B cell (primary cell): ENCODE data around the gene MPZ. TPM values are rescaled to one million over a fixed set of nuclear protein-coding genes. Genes with fewer than 3 reads are reported as not detected.

Experiments
- ATAC-seq: fragments of 200-7000 bp; cut with Tn5 transposase; one replicate; pipeline ENCODE4 v1.10.0; 2021; ENCODE audit warnings: low read depth, mild to moderate bottlenecking, moderate number of reproducible peaks, moderate library complexity
- CTCF ChIA-PET: fragments of 350-600 bp; sonication (Branson Sonifier 250); formaldehyde crosslinking; loops from one replicate; lab custom pipeline; 2021; ENCODE audit warnings: antibody characterized with exemption, inconsistent platforms; lab: Charles Lee
- POLR2A ChIA-PET: fragments of 350-600 bp; sonication (Branson Sonifier 250); formaldehyde crosslinking; loops from one replicate; lab custom pipeline; 2021; ENCODE audit warnings: antibody characterized with exemption; lab: Charles Lee
- DNase-seq: peaks from one replicate; pipeline ENCODE4 v3.0.0; 2013
- H2AFZ ChIP-seq: 2 replicates; pipeline ENCODE4 v1.6.1; 2012; ENCODE audit warnings: mild to moderate bottlenecking, low read depth, low read length; ENCODE audit not compliant: insufficient read depth, poor library complexity, severe bottlenecking
- H3K27ac ChIP-seq, 2 donors: 1 replicate in 1 of 2; 2 replicates in 1 of 2; pipeline ENCODE4 v1.5.1; 2012 to 2013; ENCODE audit warnings: low read length in 2 of 2, mild to moderate bottlenecking in 2 of 2, moderate library complexity in 1 of 2
- H3K27me3 ChIP-seq, 4 experiments: fragments of 200-600 bp in 1 of 4; sonication (generic) in 1 of 4; replicated peaks in 1 of 4; 1 replicate in 2 of 4; 2 replicates in 2 of 4; pipeline versions ENCODE4 v1.6.1 to v1.7.0; 2013 to 2016; ENCODE audit warnings: low read length in 3 of 4, mild to moderate bottlenecking in 2 of 4, mixed read lengths in 1 of 4, moderate library complexity in 1 of 4; ENCODE audit not compliant: insufficient read depth in 4 of 4, control insufficient read depth in 3 of 4; ENCODE audit errors: control extremely low read depth in 1 of 4
- H3K36me3 ChIP-seq, 2 experiments: replicated peaks in 1 of 2; 1 replicate in 1 of 2; 2 replicates in 1 of 2; pipeline versions ENCODE4 v1.6.1 to v1.7.1; 2013; ENCODE audit warnings: low read length in 1 of 2; ENCODE audit not compliant: insufficient read depth in 2 of 2, control insufficient read depth in 1 of 2; ENCODE audit errors: control extremely low read depth in 1 of 2, extremely low read depth in 1 of 2
- H3K4me1 ChIP-seq, 2 donors: fragments of 200-600 bp in 1 of 2; sonication (generic) in 1 of 2; 1 replicate in 1 of 2; 2 replicates in 1 of 2; pipeline versions ENCODE4 v1.5.1 to v1.6.1; 2013 to 2017; ENCODE audit warnings: low read length in 2 of 2; ENCODE audit not compliant: control insufficient read depth in 2 of 2, insufficient read depth in 2 of 2
- H3K4me2 ChIP-seq: replicated peaks from 2 replicates; pipeline ENCODE3; 2012; ENCODE audit warnings: mild to moderate bottlenecking, low read depth, low read length; ENCODE audit not compliant: poor library complexity, severe bottlenecking
- H3K4me3 ChIP-seq, 5 experiments: fragments of 200-600 bp in 1 of 5; sonication (generic) in 1 of 5; 1 replicate in 3 of 5; 2 replicates in 2 of 5; pipeline versions ENCODE4 v1.5.1 to v1.7.0; 2011 to 2016; ENCODE audit warnings: low read length in 4 of 5, mild to moderate bottlenecking in 4 of 5, low read depth in 2 of 5, control low read depth in 1 of 5, moderate library complexity in 1 of 5; ENCODE audit not compliant: insufficient read depth in 1 of 5; ENCODE audit errors: control extremely low read depth in 1 of 5, extremely low read depth in 1 of 5
- H3K79me2 ChIP-seq: fragments of 200-600 bp; sonication (generic); one replicate; pipeline ENCODE4 v1.6.0; 2016; ENCODE audit warnings: low read length; ENCODE audit not compliant: control insufficient read depth, insufficient read depth
- H3K9ac ChIP-seq: fragments of 200-600 bp; sonication (generic); 2 replicates; pipeline ENCODE4 v1.6.1; 2017; ENCODE audit warnings: mild to moderate bottlenecking, low read length, moderate library complexity
- H3K9me3 ChIP-seq, 3 donors: one replicate each; pipeline versions ENCODE4 v1.6.1 to v1.7.1; 2013; ENCODE audit warnings: low read length in 2 of 3; ENCODE audit not compliant: control insufficient read depth in 2 of 3, insufficient read depth in 1 of 3; ENCODE audit errors: control extremely low read depth in 1 of 3
- H4K20me1 ChIP-seq: 2 replicates; pipeline ENCODE4 v1.6.0; 2012; ENCODE audit warnings: mild to moderate bottlenecking, low read length; ENCODE audit not compliant: insufficient read depth, control insufficient read depth, poor library complexity, severe bottlenecking
- H3K27ac Mint-ChIP-seq: one replicate; pipeline ENCODE4 v1.8.0; 2021; ENCODE audit warnings: mixed read lengths
- H3K27me3 Mint-ChIP-seq: one replicate; pipeline ENCODE4 v1.8.0; 2021; ENCODE audit warnings: mixed read lengths
- H3K4me1 Mint-ChIP-seq: one replicate; pipeline ENCODE4 v1.8.0; 2021; ENCODE audit warnings: mixed read lengths
- H3K4me3 Mint-ChIP-seq: one replicate; pipeline ENCODE4 v1.8.0; 2021; ENCODE audit warnings: mixed read lengths
- H3K9me3 Mint-ChIP-seq: one replicate; pipeline ENCODE4 v1.8.0; 2022; ENCODE audit warnings: mixed read lengths; ENCODE audit not compliant: insufficient read depth
- EZH2 ChIP-seq: IDR thresholded peaks from 2 replicates; pipeline ENCODE4 v1.6.1; 2012; ENCODE audit warnings: borderline replicate concordance, low read depth, mild to moderate bottlenecking, moderate library complexity, low read length; ENCODE audit not compliant: insufficient read depth, poor library complexity, severe bottlenecking
- WGBS: methylation state at CpG from one replicate; pipeline ENCODE4 v1.1.5; 2013; ENCODE audit warnings: missing lambda C conversion rate; ENCODE audit not compliant: insufficient coverage; 5-methylcytosine and 5-hydroxymethylcytosine counted together
- intact Hi-C: fragments of 100-400 bp; cut with micrococcal nuclease; formaldehyde crosslinking; loops from one replicate; pipeline ENCODE4 v1.10.0; 2022
- polyA plus RNA-seq: library from polyadenylated mRNA; depleted of rRNA; stranded (reverse); fragments of >200 nt; gene quantifications from 2 replicates; pipeline ENCODE4 v1.2.3, GENCODE V29; 2012
- total RNA-seq, 2 donors: library from RNA; stranded (reverse); fragments of 120-200 nt in 1 of 2; gene quantifications; 1 replicate in 1 of 2; 2 replicates in 1 of 2; pipeline versions ENCODE4 v1.2.3 to v1.2.4, GENCODE V29; 2013 to 2022
- TF ChIP-seq, protein P1 (sequence below): fragments of 200-600 bp; IDR thresholded peaks from one replicate; pipeline ENCODE4 v1.8.0; 2022; ENCODE audit warnings: antibody characterized with exemption, mild to moderate bottlenecking

Gene MPZ
- total and polyA plus RNA-seq, 2 donors (not counting 1 experiment from before 2014, with no cell fraction given): 4.3 to 12.9 TPM

DNA sequence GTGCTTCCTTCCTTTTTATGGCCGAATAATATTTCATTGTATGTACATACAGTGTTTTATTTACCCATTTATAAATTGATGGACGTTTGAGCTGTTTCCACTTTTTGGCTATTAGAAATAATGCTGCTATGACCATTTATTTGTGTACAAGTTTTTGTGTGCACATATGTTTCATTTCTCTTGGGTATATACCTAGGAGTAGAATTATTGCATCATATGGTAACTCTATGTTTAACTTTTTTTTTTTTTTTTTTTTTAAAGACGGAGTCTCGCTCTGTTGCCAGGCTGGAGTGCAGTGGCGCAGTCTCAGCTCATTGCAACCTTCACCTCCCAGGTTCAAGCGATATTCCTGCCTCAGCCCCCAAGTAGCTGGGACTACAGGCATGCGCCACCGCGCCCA is 23.4 kb upstream of the MPZ start:
- Histone ChIP-seq H3K9ac (no peak overlapping the region), H4K20me1 (no peaks in the 10 kb centered on the region), H3K79me2 (peaks cover 8% of the 10 kb centered on the region), H3K4me3 (no peak overlapping the region), H3K36me3 (peaks cover 0 to 76% of the 10 kb centered on the region in 2 experiments), H3K9me3 (no peaks in the 10 kb centered on the region), H3K4me1 (no peaks in the 10 kb centered on the region), H3K4me2 (no peak overlapping the region), H2AFZ (no peak overlapping the region), H3K27me3 (no peaks in the 10 kb centered on the region), H3K27ac (no peak overlapping the region)
- Mint-ChIP-seq H3K4me1 (no peaks in the 10 kb centered on the region), H3K9me3 (no peaks in the 10 kb centered on the region), H3K27me3 (no peaks in the 10 kb centered on the region), H3K4me3 (no peak overlapping the region), H3K27ac (no peak overlapping the region)
- POLR2A ChIA-PET: no interaction called here
- DNase-seq: no peak
- intact Hi-C loops: no loop called here
- ATAC-seq: no peak
- WGBS: 97% methylated on average over 7 of the region's 9 CpGs
- no peak for TF ChIP-seq EZH2
- TF ChIP-seq, protein P1, sequence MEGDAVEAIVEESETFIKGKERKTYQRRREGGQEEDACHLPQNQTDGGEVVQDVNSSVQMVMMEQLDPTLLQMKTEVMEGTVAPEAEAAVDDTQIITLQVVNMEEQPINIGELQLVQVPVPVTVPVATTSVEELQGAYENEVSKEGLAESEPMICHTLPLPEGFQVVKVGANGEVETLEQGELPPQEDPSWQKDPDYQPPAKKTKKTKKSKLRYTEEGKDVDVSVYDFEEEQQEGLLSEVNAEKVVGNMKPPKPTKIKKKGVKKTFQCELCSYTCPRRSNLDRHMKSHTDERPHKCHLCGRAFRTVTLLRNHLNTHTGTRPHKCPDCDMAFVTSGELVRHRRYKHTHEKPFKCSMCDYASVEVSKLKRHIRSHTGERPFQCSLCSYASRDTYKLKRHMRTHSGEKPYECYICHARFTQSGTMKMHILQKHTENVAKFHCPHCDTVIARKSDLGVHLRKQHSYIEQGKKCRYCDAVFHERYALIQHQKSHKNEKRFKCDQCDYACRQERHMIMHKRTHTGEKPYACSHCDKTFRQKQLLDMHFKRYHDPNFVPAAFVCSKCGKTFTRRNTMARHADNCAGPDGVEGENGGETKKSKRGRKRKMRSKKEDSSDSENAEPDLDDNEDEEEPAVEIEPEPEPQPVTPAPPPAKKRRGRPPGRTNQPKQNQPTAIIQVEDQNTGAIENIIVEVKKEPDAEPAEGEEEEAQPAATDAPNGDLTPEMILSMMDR: no peak
- CTCF ChIA-PET: interaction anchor here (1.5 kb wide), 1 partner anchor 107 kb away, joined by 4 read pairs; the partner anchor contains the start of gene TOMM40L

DNA sequence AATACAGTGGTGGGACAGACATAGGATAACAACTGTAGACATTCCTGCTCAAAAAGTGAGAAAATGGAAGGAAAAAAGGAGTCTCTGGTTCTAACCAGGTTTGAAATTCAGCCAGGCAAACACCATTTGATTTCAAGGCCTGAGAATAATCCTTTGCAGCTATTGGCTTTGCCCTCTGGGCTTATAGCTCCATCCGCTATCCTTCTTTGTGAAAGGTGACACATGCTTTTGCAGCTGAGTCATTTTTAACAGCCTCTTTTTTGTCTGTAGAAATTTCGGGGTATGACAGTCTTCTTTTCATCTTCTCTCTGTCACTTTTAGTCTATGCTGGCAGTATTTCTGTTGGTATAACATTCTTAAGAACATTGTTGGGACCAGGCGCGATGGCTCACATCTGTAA is 20.6 kb upstream of the MPZ start:
- CTCF ChIA-PET: interaction anchor here (1.2 kb wide), 1 partner anchor 51 kb away, joined by 3 read pairs; no protein-coding TSS in a partner anchor

More for the DNA sequence above, 20.6 kb upstream of the MPZ start:
- Mint-ChIP-seq H3K27ac (no peak overlapping the region), H3K4me1 (no peaks in the 10 kb centered on the region), H3K4me3 (no peak overlapping the region), H3K9me3 (no peaks in the 10 kb centered on the region), H3K27me3 (no peaks in the 10 kb centered on the region)
- TF ChIP-seq, protein P1: no peak
- no peak for TF ChIP-seq EZH2
- H3K79me2 ChIP-seq: peaks cover 11% of the 10 kb centered on the region
- POLR2A ChIA-PET: no interaction called here
- H3K27me3 ChIP-seq: no peaks in the 10 kb centered on the region
- no peak overlapping the region for H2AFZ ChIP-seq
- H3K9me3 ChIP-seq: no peaks in the 10 kb centered on the region
- no peaks in the 10 kb centered on the region for H4K20me1 ChIP-seq
- no peak overlapping the region for H3K4me2 ChIP-seq
- H3K4me1 ChIP-seq: no peaks in the 10 kb centered on the region
- H3K9ac ChIP-seq: no peak overlapping the region
- intact Hi-C loops: no loop called here
- H3K36me3 ChIP-seq: peaks cover 0 to 69% of the 10 kb centered on the region in 2 experiments
- ATAC-seq: no peak
- no peak for DNase-seq
- H3K4me3 ChIP-seq: no peak overlapping the region
- WGBS: 86% methylated on average over 3 of the region's 4 CpGs
- no peak overlapping the region for H3K27ac ChIP-seq
